ENCODE measurements around the gene PRCC. TPM values are rescaled to one million over a fixed set of nuclear protein-coding genes. Genes with fewer than 3 reads are reported as not detected.

PRCC gene
- polyA plus RNA-seq, 1 donor (not counting 4 experiments of a cell fraction or from before 2014, with no cell fraction given), result 40.4 TPM

- Histone ChIP-seq H4K20me1 (ENCODE audit: control insufficient read depth, extremely low read depth, insufficient read depth, low read length) (peaks cover 2% of the 10 kb centered on the region), H3K27me3 (ENCODE audit: control insufficient read depth, extremely low read depth, insufficient read depth, low read length) (peaks cover 55% of the 10 kb centered on the region)
- no peak for FAIRE-seq
Measured at GRCh38 chr1:156840186-156840897, 73.0 kb downstream of the PRCC start.

GRCh38 chr1:156840898-156841279, 73.6 kb downstream of the PRCC start:
- H3K4me1 ChIP-seq (ENCODE audit: control insufficient read depth, extremely low read depth, insufficient read depth, low read length), result peaks cover 2% of the 10 kb centered on the region
- TF ChIP-seq CTCF (optimal IDR thresholded peaks at IDR 0.05 in 1 of 3, IDR thresholded peaks at IDR 0.05 in 1 of 3, conservative IDR thresholded peaks at IDR 0.05 in 1 of 3; ENCODE audit: extremely low read depth in 1 of 3, insufficient read depth in 2 of 3, low read length in 3 of 3) (no peak), EZH2 (IDR thresholded peaks at IDR 0.05; ENCODE audit: low read length) (no peak)
- no peaks in the 10 kb centered on the region for H3K36me3 ChIP-seq (ENCODE audit: control insufficient read depth in 2 of 2, extremely low read depth in 1 of 2, insufficient read depth in 2 of 2, low read length in 2 of 2)
- no peaks in the 10 kb centered on the region for H3K79me2 ChIP-seq (ENCODE audit: control insufficient read depth, insufficient read depth, low read length)
- dilution Hi-C loops (cut with MboI; ENCODE audit: extremely low pct_ligation_motif_present, low sequenced_read_pairs), result no loop called here
- H3K9ac ChIP-seq (ENCODE audit: control insufficient read depth, extremely low read depth, insufficient read depth, low read length), result no peak overlapping the region
- H3K4me2 ChIP-seq (ENCODE audit: control insufficient read depth, extremely low read depth, insufficient read depth, low read depth, low read length), result no peak overlapping the region
- H3K27me3 ChIP-seq (ENCODE audit: control insufficient read depth, extremely low read depth, insufficient read depth, low read length), result peaks cover 51% of the 10 kb centered on the region
- H2AFZ ChIP-seq (ENCODE audit: control insufficient read depth, low read length), result no peak overlapping the region
- DNase-seq (ENCODE audit: low read depth, low spot score), result no peak
- no peak overlapping the region for H3K27ac ChIP-seq (ENCODE audit: control insufficient read depth, insufficient read depth, low read length)
- H3K4me3 ChIP-seq (ENCODE audit: control insufficient read depth in 2 of 3, extremely low read depth in 1 of 3, insufficient read depth in 2 of 3, low read depth in 1 of 3, low read length in 3 of 3), result no peak overlapping the region
- H3K9me1 ChIP-seq (ENCODE audit: control insufficient read depth, extremely low read depth, insufficient read depth, low read length), result no peaks in the 10 kb centered on the region
- no peaks in the 10 kb centered on the region for H3K9me3 ChIP-seq (ENCODE audit: control insufficient read depth, low read depth, low read length)
- FAIRE-seq, result no peak
- peaks cover 2% of the 10 kb centered on the region for H4K20me1 ChIP-seq (ENCODE audit: control insufficient read depth, extremely low read depth, insufficient read depth, low read length)

More at GRCh38 chr1:156840186-156840897, 73.0 kb downstream of the PRCC start:
- no peak overlapping the region for H3K4me3 ChIP-seq (ENCODE audit: control insufficient read depth in 2 of 3, extremely low read depth in 1 of 3, insufficient read depth in 2 of 3, low read depth in 1 of 3, low read length in 3 of 3)
- TF ChIP-seq EZH2 (IDR thresholded peaks at IDR 0.05; ENCODE audit: low read length), result no peak
- no peak for TF ChIP-seq CTCF (optimal IDR thresholded peaks at IDR 0.05 in 1 of 3, IDR thresholded peaks at IDR 0.05 in 1 of 3, conservative IDR thresholded peaks at IDR 0.05 in 1 of 3; ENCODE audit: extremely low read depth in 1 of 3, insufficient read depth in 2 of 3, low read length in 3 of 3)
- H2AFZ ChIP-seq (ENCODE audit: control insufficient read depth, low read length), result no peak overlapping the region
- H3K4me2 ChIP-seq (ENCODE audit: control insufficient read depth, extremely low read depth, insufficient read depth, low read depth, low read length), result no peak overlapping the region
- H3K36me3 ChIP-seq (ENCODE audit: control insufficient read depth in 2 of 2, extremely low read depth in 1 of 2, insufficient read depth in 2 of 2, low read length in 2 of 2), result no peaks in the 10 kb centered on the region
- no peaks in the 10 kb centered on the region for H3K9me3 ChIP-seq (ENCODE audit: control insufficient read depth, low read depth, low read length)
- H3K79me2 ChIP-seq (ENCODE audit: control insufficient read depth, insufficient read depth, low read length), result no peaks in the 10 kb centered on the region
- H3K27ac ChIP-seq (ENCODE audit: control insufficient read depth, insufficient read depth, low read length), result no peak overlapping the region
- peaks cover 2% of the 10 kb centered on the region for H3K4me1 ChIP-seq (ENCODE audit: control insufficient read depth, extremely low read depth, insufficient read depth, low read length)
- H3K9me1 ChIP-seq (ENCODE audit: control insufficient read depth, extremely low read depth, insufficient read depth, low read length), result no peaks in the 10 kb centered on the region
- H3K9ac ChIP-seq (ENCODE audit: control insufficient read depth, extremely low read depth, insufficient read depth, low read length), result no peak overlapping the region
- DNase-seq (ENCODE audit: low read depth, low spot score), result no peak
- dilution Hi-C loops (cut with MboI; ENCODE audit: extremely low pct_ligation_motif_present, low sequenced_read_pairs), result no loop called here

Data from keratinocyte (primary cell).